ENCODE results near the gene ASB6. TPM values are rescaled to one million over a fixed set of nuclear protein-coding genes. Genes with fewer than 3 reads are reported as not detected.

The ASB6 gene
- total RNA-seq, 1 donor from 2014 or later: 9.3 TPM

- DNase-seq (ENCODE audit: missing footprints) (peak; percentile 63), ATAC-seq (no peak)
- intact Hi-C loops (cut with DNase I): no loop called here
These were observed 9.5 kb downstream of the ASB6 start for GRCh38 chr9:129632460-129632859.

DNA sequence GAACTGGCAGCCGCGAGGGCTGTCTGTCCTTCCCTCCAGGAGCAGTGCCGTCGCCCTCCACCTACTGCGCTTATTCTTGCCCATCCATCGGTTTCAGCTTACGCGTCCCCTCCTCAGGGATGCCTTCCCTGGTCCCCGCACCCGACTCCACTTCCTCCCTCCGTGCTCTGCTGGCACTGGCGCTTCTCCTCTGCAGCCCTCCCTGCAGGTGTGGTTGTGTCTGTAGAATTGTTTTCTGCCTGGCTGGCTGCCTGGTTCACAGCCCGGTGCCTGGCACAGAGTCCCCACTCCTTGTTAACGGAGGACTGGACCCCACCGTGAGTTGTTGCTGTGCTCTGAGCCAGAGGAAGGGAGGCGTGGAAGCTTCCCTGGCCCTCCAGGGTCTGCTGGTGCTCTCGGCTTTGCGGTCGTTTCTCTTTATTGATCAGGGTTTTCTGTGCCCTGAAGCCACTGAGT is 10.2 kb downstream of the ASB6 start:
- no peak for ATAC-seq

GRCh38 chr9:129630967-129631673 is 10.8 kb downstream of the ASB6 start:
- ATAC-seq (peak; percentile 53), DNase-seq (ENCODE audit: missing footprints) (peak; percentile 69)
- intact Hi-C loops (cut with DNase I): no loop called here

More for the DNA sequence above, 10.2 kb downstream of the ASB6 start:
- DNase-seq (ENCODE audit: missing footprints): no peak
- intact Hi-C loops (cut with DNase I): no loop called here

- ATAC-seq: no peak
- intact Hi-C loops (cut with DNase I): loop anchor here (5.0 kb wide), 1 partner anchor 492 kb away; no protein-coding TSS in a partner anchor
- DNase-seq (ENCODE audit: missing footprints): no peak
These were observed 12.6 kb downstream of the ASB6 start for GRCh38 chr9:129629251-129629820.

DNA sequence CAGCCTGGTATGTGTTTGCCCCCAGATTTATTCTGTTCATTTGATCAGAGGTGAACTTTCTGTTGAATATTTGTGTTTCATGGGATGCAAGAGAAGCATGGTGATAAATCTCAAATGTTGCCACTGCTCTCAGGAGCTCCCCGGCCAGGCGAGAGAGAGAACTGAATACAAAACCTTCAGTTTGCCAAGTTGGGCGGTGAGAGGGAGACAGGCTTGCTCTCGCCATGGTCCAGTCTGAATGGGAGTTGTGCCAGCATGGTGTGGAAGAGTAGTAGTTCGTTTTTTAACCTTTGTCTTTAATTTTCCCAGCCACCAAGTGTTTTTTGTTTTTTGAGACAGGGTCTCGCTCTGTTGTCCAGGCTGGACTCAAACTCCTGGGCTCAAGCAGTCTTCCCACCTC is 13.2 kb downstream of the ASB6 start:
- intact Hi-C loops (cut with DNase I): loop anchor here (5.0 kb wide), 1 partner anchor 491 kb away; no protein-coding TSS in a partner anchor
- ATAC-seq: no peak

GRCh38 chr9:129627556-129628440 is 14.2 kb downstream of the ASB6 start:
- intact Hi-C loops (cut with DNase I): loop anchor here (5.0 kb wide), 1 partner anchor 490 kb away; no protein-coding TSS in a partner anchor
- ATAC-seq: no peak
- DNase-seq (ENCODE audit: missing footprints): peak; percentile 34

More for the DNA sequence above, 13.2 kb downstream of the ASB6 start:
- DNase-seq (ENCODE audit: missing footprints): peak; percentile 27

GRCh38 chr9:129626625-129627284 is 15.2 kb downstream of the ASB6 start:
- ATAC-seq (peak; percentile 7), DNase-seq (ENCODE audit: missing footprints) (peak; percentile 44)
- intact Hi-C loops (cut with DNase I): loop anchor here (5.0 kb wide), 1 partner anchor 489 kb away; no protein-coding TSS in a partner anchor

DNA sequence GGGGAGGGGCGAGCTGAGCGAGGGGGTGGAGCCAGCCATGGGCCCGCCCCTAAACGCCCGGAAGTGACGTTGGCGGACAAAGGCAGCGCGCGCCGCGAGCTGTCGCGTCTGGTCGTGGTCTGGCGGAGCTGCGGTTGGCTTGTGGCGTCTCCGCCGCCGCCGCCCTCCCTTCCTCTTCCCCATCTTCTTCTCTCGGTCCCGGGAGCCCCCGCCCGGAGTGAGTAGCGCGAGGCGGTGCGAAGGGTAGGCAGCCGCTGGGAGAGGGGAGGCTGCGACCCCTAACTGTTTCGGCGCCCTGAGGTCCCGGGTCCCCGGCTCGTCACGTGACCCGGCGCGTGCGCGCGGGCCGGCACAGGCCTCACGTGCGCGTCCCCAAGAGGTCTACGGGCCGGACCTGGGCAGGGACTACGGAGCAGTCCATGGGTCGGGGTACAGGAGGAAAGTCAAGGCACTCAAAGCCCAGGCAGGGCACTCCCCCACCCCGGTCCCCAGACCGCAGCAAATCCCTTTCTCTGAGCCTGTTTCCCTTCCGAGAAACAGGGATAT is 15.8 kb downstream of the ASB6 start, which contains the start of gene NTMT1:
Gene NTMT1, plus strand, starts transcription at position 85 of the 546 bp plus-strand sequence. CDS start 6,541 bp downstream, outside the sequence.
- intact Hi-C loops (cut with DNase I): loop anchor here (5.0 kb wide), 1 partner anchor 489 kb away; no protein-coding TSS in a partner anchor
- DNase-seq (ENCODE audit: missing footprints) (peak; percentile 96), ATAC-seq (peak; percentile 93)

- DNase-seq (ENCODE audit: missing footprints): no peak
- intact Hi-C loops (cut with DNase I): loop anchor here (5.0 kb wide), 1 partner anchor 488 kb away; no protein-coding TSS in a partner anchor
- ATAC-seq: no peak
These were observed 17.0 kb downstream of the ASB6 start for GRCh38 chr9:129624947-129625346.

DNA sequence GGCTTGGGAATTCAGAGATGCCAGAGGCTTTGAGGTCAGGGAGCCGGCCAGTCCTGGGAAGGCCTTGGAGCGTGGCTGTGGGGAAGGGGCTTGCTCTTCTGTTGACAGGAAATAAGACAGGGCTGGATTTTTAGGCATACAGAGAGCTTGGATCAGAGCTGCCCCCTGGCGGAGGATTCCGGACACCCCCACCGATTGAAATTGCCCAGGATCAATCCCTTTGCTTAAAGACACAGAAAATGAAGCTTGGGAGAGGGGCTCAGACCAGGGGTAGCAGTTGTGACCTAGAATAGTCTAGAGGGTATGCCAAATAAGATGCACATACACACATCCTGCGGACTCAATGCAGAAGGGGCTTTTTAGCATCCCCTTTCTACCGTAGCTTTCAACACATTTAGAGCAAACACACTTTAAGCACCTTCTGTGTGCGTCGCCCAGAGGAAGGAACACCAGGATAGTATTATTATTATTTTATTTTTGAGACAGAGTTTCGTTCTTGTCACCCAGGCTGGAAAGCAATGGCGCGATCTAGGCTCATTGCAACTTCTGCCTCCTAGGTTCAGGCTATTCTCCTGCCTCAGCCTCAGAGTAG is 17.7 kb downstream of the ASB6 start:
- DNase-seq (ENCODE audit: missing footprints) (no peak), ATAC-seq (no peak)

GRCh38 chr9:129623331-129623730 is 18.6 kb downstream of the ASB6 start:
- intact Hi-C loops (cut with DNase I): no loop called here
- no peak for DNase-seq (ENCODE audit: missing footprints)
- ATAC-seq: no peak

More for the DNA sequence above, 17.7 kb downstream of the ASB6 start:
- intact Hi-C loops (cut with DNase I): no loop called here

DNA sequence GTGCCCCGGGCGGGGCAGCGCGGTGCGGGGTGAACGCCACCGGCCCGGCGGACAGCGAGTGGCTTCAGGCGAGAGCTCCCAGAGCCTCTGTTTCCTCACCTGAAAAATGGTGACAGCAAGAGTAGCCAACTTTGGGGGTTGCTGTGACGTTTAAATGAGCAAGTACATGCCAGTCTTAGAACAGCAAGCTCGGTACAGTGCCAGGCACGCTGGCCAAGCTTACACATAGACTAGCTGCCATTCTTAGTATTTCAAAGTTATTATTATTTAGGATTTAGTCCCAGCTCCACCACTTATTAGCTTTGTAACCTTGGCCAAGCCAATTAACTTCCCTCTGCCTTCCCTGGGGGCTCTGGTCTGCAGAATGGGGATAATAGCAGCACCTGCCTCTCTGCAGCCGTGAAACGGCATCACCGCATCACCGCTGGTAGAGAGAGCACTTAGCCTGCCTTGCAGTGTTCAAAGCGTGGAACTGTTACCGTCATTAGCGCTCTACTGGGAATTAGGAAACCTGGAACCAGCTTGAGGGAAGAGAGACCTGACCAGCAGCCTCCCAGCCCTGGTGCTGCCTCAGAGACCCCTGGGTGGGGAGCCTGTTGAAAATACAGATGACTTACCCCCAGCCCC is 21.2 kb downstream of the ASB6 start, which contains the start of gene C9orf50:
Gene C9orf50, minus strand, starts transcription at position 433 of the 627 bp plus-strand sequence. CDS start 527 bp downstream, outside the sequence.
- no peak for ATAC-seq
- DNase-seq (ENCODE audit: missing footprints): no peak
- intact Hi-C loops (cut with DNase I): no loop called here

DNA sequence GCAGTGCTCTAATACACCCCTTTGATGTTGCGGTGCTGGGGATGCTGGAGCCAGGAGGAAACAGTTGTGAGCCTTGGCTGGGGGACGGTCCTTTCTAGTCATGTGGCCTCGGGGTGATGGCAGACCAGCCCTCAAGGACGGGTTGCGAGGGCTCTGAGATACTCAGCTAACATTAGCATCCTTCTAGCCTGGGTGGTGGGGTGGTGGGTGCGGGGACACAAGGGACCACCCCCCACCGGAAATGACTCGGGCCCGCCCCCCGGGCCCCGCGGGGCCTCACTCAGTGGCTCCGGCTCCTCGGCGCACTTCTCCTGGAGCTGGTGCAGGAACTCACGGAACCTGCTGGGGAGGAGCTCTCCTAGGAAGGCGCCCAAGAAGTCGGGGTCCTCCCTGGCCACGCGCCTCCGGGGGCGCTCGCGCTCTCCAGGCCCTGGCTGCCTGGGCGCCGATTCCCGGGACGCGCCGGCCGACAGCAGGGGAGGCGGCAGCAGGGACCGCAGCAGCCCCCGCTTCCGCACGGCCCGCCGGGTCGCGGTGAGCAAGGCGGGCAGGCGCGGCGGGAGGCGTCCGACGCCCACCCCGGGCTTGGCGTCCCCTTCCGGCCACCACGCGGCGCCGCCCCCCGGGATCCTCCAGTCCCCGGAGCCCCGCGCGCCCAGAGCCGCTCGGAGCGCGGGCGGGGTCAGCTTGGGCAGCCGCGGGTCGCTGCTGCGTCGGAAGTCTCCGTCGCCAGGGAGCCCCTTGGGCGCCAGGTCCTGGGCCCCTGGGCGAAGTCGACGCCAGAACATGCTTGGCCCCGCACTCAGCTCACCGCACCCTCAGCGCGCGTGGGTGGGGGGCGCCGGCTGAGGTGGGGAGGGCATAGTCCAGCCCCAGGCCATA is 21.9 kb downstream of the ASB6 start:
- intact Hi-C loops (cut with DNase I): no loop called here
- peak; percentile 13 for ATAC-seq
- no peak for DNase-seq (ENCODE audit: missing footprints)

DNA sequence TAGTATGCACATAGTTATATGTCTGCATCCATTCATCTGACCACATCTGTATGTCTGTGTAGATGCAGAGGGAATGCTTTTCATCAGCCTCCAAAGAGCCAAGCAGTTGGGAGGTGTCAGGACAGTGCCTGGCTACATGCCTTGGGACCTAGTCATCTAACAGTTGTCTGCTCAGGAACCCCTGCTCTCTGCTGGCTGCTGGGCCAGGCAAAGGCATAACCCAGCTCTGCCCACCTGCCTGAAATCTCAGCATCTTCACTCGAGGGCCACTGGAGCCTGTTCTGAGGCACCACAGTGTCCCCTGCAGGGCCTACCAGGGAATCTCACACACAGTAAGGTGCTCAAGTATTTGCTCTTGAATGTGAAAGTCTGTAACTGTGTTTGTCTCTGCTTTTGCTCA is 24.8 kb downstream of the ASB6 start:
- intact Hi-C loops (cut with DNase I): no loop called here
- DNase-seq (ENCODE audit: missing footprints) (no peak), ATAC-seq (no peak)

- intact Hi-C loops (cut with DNase I): no loop called here
- no peak for DNase-seq (ENCODE audit: missing footprints)
These were observed 26.3 kb downstream of the ASB6 start for GRCh38 chr9:129615407-129616285.

More at GRCh38 chr9:129615407-129616285, 26.3 kb downstream of the ASB6 start:
- ATAC-seq: no peak

Data from Right ventricle myocardium inferior (tissue), 1 donor.